SHP77 treated with DMSO at 0.1 percent for 48 hours (cell line): ENCODE measurements around the gene PUS7.
A peak's percentile ranks its signal among the peaks of the same experiment; 100 is the strongest.
"Not testable (repeated sequence)": the region's sequence is repeated elsewhere in the genome, so short reads cannot be mapped to it uniquely, and the experiment has no call there.

Experiments used
- DNase-seq: peaks from one replicate; lab custom pipeline; 2025; lab: John Stamatoyannopoulos, UW

Gene PUS7

DNA sequence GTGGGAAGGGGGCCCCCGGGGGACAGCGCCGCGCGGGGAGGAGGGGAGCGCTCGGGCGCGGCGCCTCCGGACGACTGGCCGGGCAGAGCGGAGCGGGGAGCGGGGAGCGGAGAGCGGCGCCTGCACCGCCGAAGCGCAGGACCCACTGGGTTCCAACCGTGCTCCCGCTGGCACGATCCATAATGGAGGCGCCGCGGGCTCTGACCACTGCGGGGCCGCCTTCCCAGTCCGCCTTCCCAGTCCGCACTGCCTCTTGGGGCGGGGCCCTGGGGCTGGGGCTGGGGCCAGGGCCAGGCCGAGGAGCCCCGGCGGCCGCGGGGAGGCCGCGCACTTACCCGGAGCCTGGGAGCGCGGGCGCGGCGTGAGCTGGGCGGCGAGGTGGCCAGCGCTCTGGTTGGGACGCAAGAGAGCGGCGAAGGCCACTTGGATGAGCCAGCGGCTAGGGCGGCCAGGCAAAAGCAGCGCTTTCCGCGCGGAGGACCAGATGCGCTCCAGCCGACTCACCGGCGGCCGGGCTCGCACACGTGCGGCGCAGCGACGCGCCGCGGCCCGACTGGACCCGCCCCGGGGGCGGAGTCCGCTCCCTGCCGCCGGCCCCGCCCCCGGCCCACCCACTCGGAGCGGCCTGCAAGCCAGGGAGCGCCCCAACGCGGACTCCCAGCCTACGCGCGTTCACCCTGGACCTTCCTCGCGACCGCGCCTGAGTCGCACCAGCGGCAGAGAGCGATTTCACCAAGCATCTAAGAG lies at the start of gene PUS7:
Gene PUS7 (minus strand): TSS at position 555 of the 747 bp plus-strand sequence. CDS start 13,759 bp downstream, outside the sequence.
- DNase-seq = peak; percentile 28

DNA sequence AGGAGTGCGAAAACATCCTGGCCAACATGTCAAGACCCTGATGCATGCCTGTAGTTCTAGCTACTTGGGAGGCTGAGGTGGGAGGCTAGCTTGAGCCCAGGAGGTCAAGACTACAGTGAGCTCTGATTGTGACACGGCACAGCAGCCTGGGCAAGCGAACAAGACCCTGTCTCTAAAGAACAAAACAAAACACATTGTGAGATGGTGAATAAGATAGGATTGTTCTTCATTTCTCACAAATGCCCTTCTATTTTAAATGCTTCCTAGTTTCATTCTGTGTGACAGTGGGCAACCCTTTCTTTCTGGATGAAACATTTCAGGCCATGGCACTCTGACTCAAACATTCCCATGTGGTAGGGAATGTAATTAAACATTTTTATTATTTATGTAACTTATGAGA lies 45.8 kb upstream of the PUS7 start:
- DNase-seq = no peak

GRCh38 chr7:105567024-105567423 lies 45.0 kb upstream of the PUS7 start:
- no peak for DNase-seq

GRCh38 chr7:105565190-105565589 lies 43.1 kb upstream of the PUS7 start:
- DNase-seq = no peak

- DNase-seq = no peak
Observed at GRCh38 chr7:105559926-105560325, 37.9 kb upstream of the PUS7 start.

DNA sequence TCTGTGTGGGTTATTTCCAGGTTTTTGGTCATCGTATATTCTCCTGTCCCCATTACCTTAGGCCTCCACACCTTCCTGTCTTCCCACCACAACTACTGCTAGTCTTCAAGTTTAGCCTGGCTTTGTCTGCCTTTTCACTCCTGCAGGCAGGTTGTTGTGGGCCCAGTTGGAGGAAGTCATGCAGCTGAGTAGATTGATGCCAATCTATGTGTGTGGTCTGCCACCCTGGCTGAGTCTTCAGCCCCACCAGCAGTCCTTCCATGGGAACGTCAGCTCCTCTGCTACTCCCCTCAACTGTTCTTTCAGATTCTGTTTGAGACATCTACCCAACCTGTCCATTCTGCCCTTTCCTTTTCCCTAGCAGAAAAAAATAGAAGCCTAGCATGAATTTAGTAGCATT lies 16.3 kb upstream of the PUS7 start:
- DNase-seq = no peak

DNA sequence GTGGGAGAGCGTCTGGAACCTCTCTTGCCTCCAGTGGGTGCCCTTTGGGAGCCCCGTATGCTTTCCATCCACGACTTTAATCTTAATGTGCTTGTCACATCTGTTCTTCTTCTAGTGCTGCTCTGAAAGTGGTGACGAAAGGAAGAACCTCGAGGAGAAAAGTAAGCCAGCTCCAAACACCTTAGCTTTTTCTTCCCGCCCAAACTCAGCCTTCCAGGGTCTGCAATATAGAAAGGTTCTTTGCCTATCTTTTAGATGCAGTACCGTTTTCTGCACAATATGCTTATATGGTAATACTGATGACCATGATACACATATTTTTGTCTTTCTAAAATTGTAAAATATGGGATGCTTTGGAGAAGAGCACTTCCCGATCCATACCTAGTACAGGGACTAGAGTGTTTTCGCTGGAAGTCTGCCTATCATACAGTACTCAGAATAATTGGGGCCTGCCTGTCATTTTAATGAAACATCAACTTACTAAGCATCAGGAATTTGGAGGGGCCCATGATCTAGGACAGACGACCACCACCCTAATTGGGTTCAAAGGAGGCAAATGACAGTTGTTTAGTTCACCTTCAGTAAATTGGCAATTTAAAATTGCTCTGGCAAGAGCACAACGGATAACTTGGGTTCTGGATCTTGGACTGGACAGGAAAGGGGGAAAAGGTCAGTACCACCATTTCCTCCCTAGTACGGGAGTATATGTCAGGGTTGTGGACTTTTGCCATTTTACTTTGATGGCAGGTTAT lies 10.8 kb upstream of the PUS7 start:
- no peak for DNase-seq

- DNase-seq = peak; percentile 69
Observed at GRCh38 chr7:105531792-105532671, 10.0 kb upstream of the PUS7 start, which contains the start of gene RINT1. RINT1 (plus strand) TSS chr7:105532201; CDS start chr7:105532316, 115 bp downstream.

DNA sequence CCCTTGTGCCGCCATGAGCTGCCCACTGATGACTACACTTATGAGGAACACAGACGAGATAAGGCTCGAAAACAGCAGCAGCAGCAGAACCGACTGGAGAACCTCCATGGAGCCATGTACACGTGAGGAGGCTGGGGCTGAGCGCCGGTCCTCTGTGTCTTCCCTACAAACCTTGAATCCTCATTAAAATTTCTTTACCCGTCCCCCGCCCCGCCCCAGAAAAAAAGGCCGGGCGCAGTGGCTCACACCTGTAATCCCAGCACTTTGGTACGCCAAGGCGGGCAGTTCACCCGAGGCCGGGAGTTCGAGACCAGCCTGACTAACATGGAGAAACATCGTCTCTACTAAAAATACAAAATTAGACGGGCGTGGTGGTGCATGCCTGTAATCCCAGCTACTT lies 8.5 kb upstream of the PUS7 start:
- DNase-seq = no peak

- no peak for DNase-seq
Observed at GRCh38 chr7:105530126-105530525, 8.1 kb upstream of the PUS7 start.

DNA sequence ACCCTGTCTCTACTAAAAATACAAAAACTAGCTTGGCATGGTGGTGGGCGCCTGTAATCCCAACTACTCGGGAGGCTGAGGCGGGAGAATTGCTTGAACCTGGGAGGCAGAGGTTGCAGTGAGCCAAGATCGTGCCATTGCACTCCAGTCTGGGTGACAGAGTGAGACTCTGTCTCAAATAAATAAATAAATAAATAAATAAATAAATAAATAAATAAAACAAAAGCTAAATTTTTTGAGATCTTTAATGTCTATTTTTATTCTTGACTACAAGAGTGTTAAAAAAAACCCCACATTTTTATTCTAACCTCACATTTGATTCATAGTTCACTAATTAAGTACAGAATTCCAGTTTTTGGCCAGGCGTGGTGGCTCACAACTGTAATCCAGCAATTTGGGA lies 5.7 kb upstream of the PUS7 start:
- DNase-seq = not testable (repeated sequence)

DNA sequence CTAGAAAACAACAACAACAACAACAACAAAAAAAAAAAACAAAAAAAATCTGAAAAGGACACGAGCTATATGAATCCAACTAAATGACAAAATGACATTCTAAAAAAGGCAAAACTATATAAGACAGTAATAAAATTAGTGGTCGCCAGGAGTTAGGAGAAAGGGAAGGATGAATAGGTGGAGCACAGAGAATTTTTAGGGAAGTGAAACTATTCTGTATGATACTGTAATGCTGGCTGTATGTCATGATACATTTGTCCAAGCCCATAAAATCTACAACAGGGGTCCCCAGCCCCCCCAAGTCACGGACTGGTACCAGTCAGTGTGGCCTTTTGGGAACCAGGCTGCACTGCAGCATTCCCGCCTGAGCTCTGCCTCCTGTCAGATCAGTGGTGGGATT lies 2.8 kb upstream of the PUS7 start:
- no peak for DNase-seq

DNA sequence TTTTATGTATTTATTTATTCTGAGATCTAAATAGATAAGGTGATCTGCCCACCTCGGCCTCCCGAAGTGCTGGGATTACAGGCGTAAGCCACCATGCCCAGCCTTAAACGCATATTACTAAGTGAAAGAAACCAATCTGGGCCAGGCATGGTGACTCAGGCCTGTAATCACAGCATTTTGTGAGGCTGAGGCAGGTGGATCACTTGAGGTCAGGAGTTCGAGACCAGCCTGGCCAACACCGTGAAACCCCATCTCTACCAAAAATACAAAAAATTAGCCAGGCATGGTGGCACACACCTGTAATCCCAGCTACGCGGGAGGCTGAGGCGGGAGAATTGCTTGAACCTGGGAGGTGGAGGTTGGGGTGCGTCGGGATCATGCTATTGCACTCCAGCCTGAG lies 2.4 kb upstream of the PUS7 start:
- not testable (repeated sequence) for DNase-seq

DNA sequence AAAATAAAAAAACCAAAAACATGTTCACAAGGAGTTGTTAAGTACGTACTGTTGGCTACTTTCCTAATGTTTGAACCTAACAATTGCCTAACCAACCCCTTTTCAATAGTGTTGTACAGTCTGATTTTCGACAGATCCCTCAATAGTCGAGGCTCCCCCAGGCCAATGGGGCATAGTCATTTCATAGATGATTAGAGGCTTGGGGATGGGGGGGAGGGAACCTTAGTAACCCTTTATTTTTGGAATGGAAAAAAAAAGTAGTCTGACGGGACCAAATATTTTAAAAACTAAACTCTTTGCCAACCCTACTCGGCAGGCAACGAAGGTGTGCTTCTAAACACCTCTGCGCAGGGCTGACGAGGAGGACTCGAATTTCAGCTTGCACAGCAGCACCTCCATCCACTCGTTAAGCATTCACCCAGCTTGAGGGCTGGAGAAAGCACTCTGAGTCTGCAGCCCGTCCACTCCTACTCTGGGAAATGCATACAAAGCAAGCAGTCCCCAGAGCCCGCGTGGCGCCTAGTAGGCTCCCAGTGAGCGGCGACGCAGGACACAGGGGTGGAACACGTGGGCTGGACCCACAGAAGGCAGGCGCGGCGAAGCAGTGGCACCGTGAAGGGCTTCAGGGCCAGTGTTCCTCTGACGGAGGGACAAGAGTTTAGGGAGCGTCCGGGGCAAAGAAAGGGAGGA lies 899 bp downstream of the PUS7 start:
- DNase-seq = no peak

- DNase-seq = not testable (repeated sequence)
Observed at GRCh38 chr7:105520620-105521019, 1.5 kb downstream of the PUS7 start.

DNA sequence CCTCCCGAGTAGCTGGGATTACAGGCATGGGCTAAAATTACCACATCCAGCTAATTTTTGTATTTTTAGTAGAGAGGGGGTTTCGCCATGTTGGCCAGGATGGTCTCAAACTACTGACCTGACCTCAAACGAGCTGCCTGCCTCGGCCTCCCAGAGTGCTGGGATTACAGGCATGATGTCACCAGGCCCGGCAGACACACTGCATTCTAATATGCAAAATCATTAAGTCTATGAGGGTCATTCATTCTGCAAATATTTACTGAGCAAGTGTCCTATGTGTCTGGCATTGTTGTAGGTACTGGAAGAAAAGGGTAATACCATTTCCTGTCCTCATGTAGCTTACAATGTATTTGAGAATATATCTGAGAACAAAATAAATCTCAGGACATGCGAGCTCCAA lies 2.7 kb downstream of the PUS7 start:
- no peak for DNase-seq

DNA sequence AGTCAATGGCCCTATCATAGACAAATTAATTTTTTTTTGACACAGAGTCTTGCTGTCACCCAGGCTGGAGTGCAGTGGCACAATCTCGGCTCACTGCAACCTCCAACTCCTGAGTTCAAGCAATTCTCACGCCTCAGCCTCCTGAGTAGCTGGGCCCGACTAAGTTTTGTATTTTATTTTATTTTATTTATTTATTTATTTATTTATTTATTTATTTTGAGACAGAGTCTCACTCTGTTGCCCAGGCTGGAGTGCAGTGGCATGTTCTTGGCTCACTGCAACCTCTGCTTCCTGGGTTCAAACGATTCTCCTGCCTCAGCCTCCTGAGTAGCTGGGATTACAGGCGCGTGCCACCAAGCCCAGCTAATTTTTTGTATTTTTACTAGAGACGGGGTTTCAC lies 6.5 kb downstream of the PUS7 start:
- not testable (repeated sequence) for DNase-seq

GRCh38 chr7:105512926-105513526 lies 9.0 kb downstream of the PUS7 start:
- no peak for DNase-seq

- no peak for DNase-seq
Observed at GRCh38 chr7:105512415-105512814, 9.7 kb downstream of the PUS7 start.

GRCh38 chr7:105502173-105502572 lies 19.9 kb downstream of the PUS7 start:
- DNase-seq = no peak

DNA sequence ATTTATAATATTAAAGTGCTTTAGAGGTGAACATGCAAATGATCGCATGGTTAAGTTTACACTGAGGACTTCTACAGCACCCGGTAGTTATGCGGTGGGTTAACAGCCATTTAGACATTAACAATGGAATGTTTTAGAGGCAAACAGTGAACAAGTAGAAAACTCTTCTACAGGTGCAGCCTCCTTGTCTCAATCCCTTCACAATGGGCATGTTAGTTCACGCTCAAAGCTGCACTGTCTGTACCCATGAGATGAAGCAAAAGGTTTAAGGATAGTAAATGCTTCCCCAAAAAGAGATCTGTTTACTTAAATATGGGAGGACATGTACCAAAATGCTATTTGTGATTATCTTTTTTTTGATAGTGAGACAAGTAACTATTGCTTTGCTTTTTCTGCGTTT lies 25.1 kb downstream of the PUS7 start:
- no peak for DNase-seq
